RWPE2 (cell line): ENCODE results near the gene EPRS1.

Experiments used
- ATAC-seq: fragments of 200-7000 bp; cut with Tn5 transposase; 3 replicates; pipeline ENCODE4 v1.9.1; 2021; ENCODE audit warnings: low read depth
- DNase-seq: peaks from one replicate; pipeline ENCODE4 v3.0.0-alpha.2; 2020; ENCODE audit warnings: low spot score
- H3K27ac ChIP-seq: fragments of 450-650 bp; 2 replicates; pipeline ENCODE4 v1.5.1; 2017; ENCODE audit warnings: mild to moderate bottlenecking; ENCODE audit not compliant: poor library complexity, severe bottlenecking
- H3K27me3 ChIP-seq: fragments of 250-450 bp; sonication (Bioruptor Pico); 2 replicates; pipeline ENCODE4 v1.5.1; 2021; ENCODE audit warnings: mild to moderate bottlenecking, moderate library complexity; ENCODE audit not compliant: insufficient read depth, poor library complexity, severe bottlenecking
- H3K36me3 ChIP-seq: fragments of 250-450 bp; sonication (Bioruptor Pico); 2 replicates; pipeline ENCODE4 v1.5.1; 2020; ENCODE audit warnings: low read depth, mild to moderate bottlenecking, moderate library complexity
- H3K4me1 ChIP-seq: fragments of 250-450 bp; sonication (Bioruptor Pico); 2 replicates; pipeline ENCODE4 v1.5.1; 2021; ENCODE audit warnings: mild to moderate bottlenecking, moderate library complexity; ENCODE audit not compliant: insufficient read depth, poor library complexity, severe bottlenecking
- H3K4me3 ChIP-seq: fragments of 250-450 bp; sonication (Bioruptor Pico); 2 replicates; pipeline ENCODE4 v1.5.1; 2021; ENCODE audit warnings: mild to moderate bottlenecking, moderate library complexity; ENCODE audit not compliant: severe bottlenecking
- H3K9me3 ChIP-seq: fragments of 250-450 bp; sonication (Bioruptor Pico); 2 replicates; pipeline ENCODE4 v1.5.1; 2021; ENCODE audit warnings: mild to moderate bottlenecking, moderate library complexity; ENCODE audit not compliant: severe bottlenecking
- CTCF ChIP-seq: fragments of 450-650 bp; IDR thresholded peaks from one replicate; pipeline ENCODE4 v1.5.1; 2017; ENCODE audit warnings: mild to moderate bottlenecking, moderate library complexity; ENCODE audit not compliant: poor library complexity, severe bottlenecking

Gene EPRS1

GRCh38 chr1:220045356-220046051, 801 bp downstream of the EPRS1 start:
- H3K27me3 ChIP-seq = no peaks in the 10 kb centered on the region
- peak overlapping the region; percentile 76 for H3K4me3 ChIP-seq
- peaks cover 4% of the 10 kb centered on the region for H3K4me1 ChIP-seq
- peak overlapping the region; percentile 45 for H3K27ac ChIP-seq
- DNase-seq (no peak), ATAC-seq (no peak)
- no peaks in the 10 kb centered on the region; the same call in 1 of the 2 replicates for H3K36me3 ChIP-seq
- TF ChIP-seq CTCF = no peak
- no peaks in the 10 kb centered on the region for H3K9me3 ChIP-seq

DNA sequence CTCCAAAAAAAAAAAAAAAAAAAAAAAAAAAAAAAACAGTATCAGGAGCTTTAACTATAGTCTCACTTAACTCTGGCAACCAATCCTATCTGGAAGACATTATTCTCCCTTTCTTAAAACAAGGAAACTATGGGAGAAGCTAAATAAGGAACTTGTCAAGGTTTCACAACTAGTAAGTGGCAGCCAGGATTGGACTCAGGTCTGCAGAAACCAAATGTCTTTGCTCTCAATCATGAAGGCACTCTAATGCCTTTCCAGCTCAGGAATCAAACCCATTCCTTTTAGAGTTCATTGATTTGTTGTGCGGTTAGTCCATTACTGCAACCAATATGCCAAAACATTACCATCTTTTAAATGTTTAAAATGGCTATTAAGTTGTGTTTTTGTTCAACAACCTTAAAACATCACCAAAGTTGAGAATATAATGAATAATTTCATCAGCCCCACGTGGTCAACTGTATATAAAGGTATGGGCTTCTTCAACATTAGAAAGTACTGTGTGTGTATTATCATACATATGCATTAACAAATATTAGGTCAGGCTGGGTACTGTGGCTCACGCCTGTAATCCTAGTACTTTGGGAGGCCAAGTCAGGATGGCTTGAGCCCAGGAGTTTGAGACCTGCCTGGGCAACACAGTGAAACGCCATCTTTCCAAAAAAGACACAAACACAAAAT, 1.5 kb downstream of the EPRS1 start:
- no peaks in the 10 kb centered on the region for H3K9me3 ChIP-seq
- H3K36me3 ChIP-seq = peaks cover 6% of the 10 kb centered on the region
- H3K4me1 ChIP-seq = peaks cover 4% of the 10 kb centered on the region
- TF ChIP-seq CTCF = no peak
- no peak overlapping the region for H3K27ac ChIP-seq
- DNase-seq (no peak), ATAC-seq (no peak)
- no peaks in the 10 kb centered on the region for H3K27me3 ChIP-seq
- H3K4me3 ChIP-seq = peak overlapping the region; percentile 76

DNA sequence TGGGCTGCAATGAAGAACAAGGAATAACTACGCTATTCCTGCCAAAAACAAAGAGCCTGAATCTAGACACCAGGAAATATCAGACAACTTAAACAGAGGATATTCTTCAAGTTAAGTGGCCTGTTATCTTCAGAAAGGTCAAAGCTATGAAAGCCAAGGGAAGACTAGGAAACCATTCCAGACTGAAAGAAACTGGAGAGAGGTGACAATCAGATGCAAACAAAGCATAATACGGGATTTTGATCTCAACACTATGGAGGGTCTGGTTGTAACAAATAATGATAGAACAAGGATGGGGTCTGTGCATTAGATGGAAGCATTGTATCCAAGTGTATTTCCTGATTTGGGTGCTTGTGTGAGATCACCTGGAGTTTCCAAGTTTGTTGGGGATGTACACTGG, 2.7 kb downstream of the EPRS1 start:
- no peak for ATAC-seq
- no peaks in the 10 kb centered on the region for H3K27me3 ChIP-seq
- no peak for TF ChIP-seq CTCF
- DNase-seq = no peak
- no peak overlapping the region for H3K4me3 ChIP-seq
- H3K27ac ChIP-seq = no peak overlapping the region
- peaks cover 4% of the 10 kb centered on the region for H3K4me1 ChIP-seq
- peaks cover 6% of the 10 kb centered on the region for H3K36me3 ChIP-seq
- no peaks in the 10 kb centered on the region for H3K9me3 ChIP-seq

- no peak for ATAC-seq
- Histone ChIP-seq H3K4me1 (peaks cover 4% of the 10 kb centered on the region), H3K4me3 (no peak overlapping the region), H3K27ac (no peak overlapping the region), H3K9me3 (no peaks in the 10 kb centered on the region), H3K27me3 (no peaks in the 10 kb centered on the region), H3K36me3 (peaks cover 6% of the 10 kb centered on the region)
- no peak for DNase-seq
- TF ChIP-seq CTCF = no peak
Measured at GRCh38 chr1:220040028-220040596, 6.2 kb downstream of the EPRS1 start.
